Peyer's patch (tissue), 4 donors: ENCODE data around the gene TFAP2C. TPM values are rescaled to one million over a fixed set of nuclear protein-coding genes. Genes with fewer than 3 reads are reported as not detected.

Experiments used
- DNase-seq, 3 donors: peaks; one replicate each; pipeline ENCODE4 v3.0.0-alpha.2; 2017 to 2019
- H3K27ac ChIP-seq, 4 donors: fragments of 200-600 bp; sonication (generic); one replicate each; pipeline ENCODE4 v1.5.1; 2016 to 2019
- H3K27me3 ChIP-seq, 2 donors: fragments of 200-600 bp; sonication (generic); one replicate each; pipeline ENCODE4 v1.5.1; 2019
- H3K36me3 ChIP-seq, 3 donors: fragments of 200-600 bp; sonication (generic); one replicate each; pipeline ENCODE4 v1.5.1; 2016 to 2019
- H3K4me1 ChIP-seq, 4 donors: fragments of 200-600 bp; sonication (generic); one replicate each; pipeline ENCODE4 v1.5.1; 2016 to 2019
- H3K4me3 ChIP-seq, 4 donors: fragments of 200-600 bp; sonication (generic); 1 replicate in 3 of 4; 2 replicates in 1 of 4; pipeline ENCODE4 v1.5.1; 2016 to 2019; ENCODE audit warnings: mild to moderate bottlenecking in 1 of 4
- H3K9me3 ChIP-seq, 4 donors: fragments of 200-600 bp; sonication (generic); one replicate each; pipeline ENCODE4 v1.5.1; 2016 to 2019; ENCODE audit warnings: mild to moderate bottlenecking in 1 of 4
- CTCF ChIP-seq, 6 experiments: fragments of 450-650 bp in 4 of 6; fragments of 200-600 bp in 2 of 6; sonication (generic) in 1 of 6; IDR thresholded peaks; one replicate each; pipeline ENCODE4 v1.5.1; 2017 to 2019; ENCODE audit warnings: antibody characterized with exemption in 6 of 6, mild to moderate bottlenecking in 3 of 6, moderate library complexity in 1 of 6
- POLR2A ChIP-seq, 2 donors: fragments of 450-650 bp; IDR thresholded peaks; one replicate each; pipeline ENCODE4 v1.5.1; 2017; ENCODE audit warnings: antibody characterized with exemption in 2 of 2, mild to moderate bottlenecking in 2 of 2, moderate library complexity in 2 of 2
- total RNA-seq, 4 donors: library from RNA; depleted of rRNA; stranded (reverse); fragments of >200 nt; gene quantifications; one replicate each; pipeline ENCODE4 v1.1.0, GENCODE V29; 2016

The TFAP2C gene
- total RNA-seq, 4 donors from 2014 or later, result not detected

GRCh38 chr20:56587307-56588041 lies 41.6 kb upstream of the TFAP2C start:
- no peak for TF ChIP-seq CTCF (IDR thresholded peaks at IDR 0.05)
- TF ChIP-seq POLR2A (IDR thresholded peaks at IDR 0.05), result no peak
- Histone ChIP-seq H3K27me3 (no peaks in the 10 kb centered on the region), H3K4me3 (no peak overlapping the region), H3K36me3 (no peaks in the 10 kb centered on the region), H3K4me1 (no peaks in the 10 kb centered on the region), H3K27ac (no peak overlapping the region), H3K9me3 (no peaks in the 10 kb centered on the region)
- no peak for DNase-seq

GRCh38 chr20:56588996-56589395 lies 40.1 kb upstream of the TFAP2C start:
- Histone ChIP-seq H3K4me3 (no peak overlapping the region), H3K27ac (no peak overlapping the region), H3K9me3 (no peaks in the 10 kb centered on the region), H3K27me3 (no peaks in the 10 kb centered on the region), H3K36me3 (no peaks in the 10 kb centered on the region), H3K4me1 (no peaks in the 10 kb centered on the region)
- no peak for TF ChIP-seq POLR2A (IDR thresholded peaks at IDR 0.05)
- TF ChIP-seq CTCF (IDR thresholded peaks at IDR 0.05), result no peak
- no peak for DNase-seq

- TF ChIP-seq CTCF (IDR thresholded peaks at IDR 0.05) (no peak), POLR2A (IDR thresholded peaks at IDR 0.05) (no peak)
- Histone ChIP-seq H3K4me1 (no peaks in the 10 kb centered on the region), H3K27me3 (no peaks in the 10 kb centered on the region), H3K9me3 (no peaks in the 10 kb centered on the region), H3K4me3 (no peak overlapping the region), H3K36me3 (no peaks in the 10 kb centered on the region), H3K27ac (no peak overlapping the region)
- DNase-seq, result no peak
Observed at GRCh38 chr20:56589633-56590032, 39.5 kb upstream of the TFAP2C start.

GRCh38 chr20:56590888-56591287 lies 38.2 kb upstream of the TFAP2C start:
- Histone ChIP-seq H3K27ac (no peak overlapping the region), H3K27me3 (no peaks in the 10 kb centered on the region), H3K9me3 (no peaks in the 10 kb centered on the region), H3K36me3 (no peaks in the 10 kb centered on the region), H3K4me1 (no peaks in the 10 kb centered on the region), H3K4me3 (no peak overlapping the region)
- DNase-seq, result no peak
- TF ChIP-seq CTCF (IDR thresholded peaks at IDR 0.05) (no peak), POLR2A (IDR thresholded peaks at IDR 0.05) (no peak)

- Histone ChIP-seq H3K27ac (no peak overlapping the region), H3K9me3 (no peaks in the 10 kb centered on the region), H3K4me3 (no peak overlapping the region), H3K4me1 (no peaks in the 10 kb centered on the region), H3K36me3 (no peaks in the 10 kb centered on the region), H3K27me3 (no peaks in the 10 kb centered on the region)
- TF ChIP-seq CTCF (IDR thresholded peaks at IDR 0.05) (no peak), POLR2A (IDR thresholded peaks at IDR 0.05) (no peak)
- DNase-seq, result no peak
Observed at GRCh38 chr20:56592211-56592610, 36.9 kb upstream of the TFAP2C start.
